Urothelium cell line (cell line): ENCODE data around the gene TMEM38A.
A peak's percentile ranks its signal among the peaks of the same experiment; 100 is the strongest.
"Not testable (repeated sequence)": the region's sequence is repeated elsewhere in the genome, so short reads cannot be mapped to it uniquely, and the experiment has no call there.

Source experiments
- DNase-seq: peaks from one replicate; pipeline ENCODE4 v3.0.0; 2011; ENCODE audit warnings: low spot score, mixed read lengths
- FAIRE-seq: peaks from 2 replicates; lab custom pipeline; 2011; peaks lifted over from hg19 to GRCh38; lab: Jason Lieb, UNC

The TMEM38A gene

GRCh38 chr19:16637535-16637934 is 23.4 kb upstream of the TMEM38A start:
- DNase-seq = no peak

GRCh38 chr19:16638666-16639065 is 22.3 kb upstream of the TMEM38A start:
- DNase-seq (no peak), FAIRE-seq (no peak)

More at GRCh38 chr19:16637535-16637934, 23.4 kb upstream of the TMEM38A start:
- FAIRE-seq = no peak

GRCh38 chr19:16640951-16641350 is 20.0 kb upstream of the TMEM38A start:
- FAIRE-seq (no peak), DNase-seq (no peak)

GRCh38 chr19:16641695-16642094 is 19.2 kb upstream of the TMEM38A start:
- no peak for FAIRE-seq
- DNase-seq = no peak

- no peak for DNase-seq
- no peak for FAIRE-seq
These were observed 15.8 kb upstream of the TMEM38A start for GRCh38 chr19:16645140-16645539.

GRCh38 chr19:16649734-16650133 is 11.2 kb upstream of the TMEM38A start:
- DNase-seq (no peak), FAIRE-seq (no peak)

GRCh38 chr19:16650821-16651220 is 10.1 kb upstream of the TMEM38A start:
- no peak for DNase-seq
- FAIRE-seq = no peak

- DNase-seq, FAIRE-seq: not testable (repeated sequence)
These were observed 9.3 kb upstream of the TMEM38A start for GRCh38 chr19:16651421-16652188.

- DNase-seq (no peak), FAIRE-seq (no peak)
These were observed 8.1 kb upstream of the TMEM38A start for GRCh38 chr19:16652854-16653253.

GRCh38 chr19:16654140-16654539 is 6.8 kb upstream of the TMEM38A start:
- no peak for DNase-seq
- FAIRE-seq = no peak

GRCh38 chr19:16654627-16655026 is 6.3 kb upstream of the TMEM38A start:
- no peak for FAIRE-seq
- no peak for DNase-seq

- no peak for DNase-seq
- FAIRE-seq = no peak
These were observed 5.2 kb upstream of the TMEM38A start for GRCh38 chr19:16655727-16656126.

- no peak for DNase-seq
- FAIRE-seq = no peak
These were observed 3.6 kb upstream of the TMEM38A start for GRCh38 chr19:16657384-16657783.

- DNase-seq = no peak
- FAIRE-seq = no peak
These were observed 1.5 kb upstream of the TMEM38A start for GRCh38 chr19:16659464-16659831.

GRCh38 chr19:16659832-16660708 is 869 bp upstream of the TMEM38A start, which contains the start of gene SMIM7:
Gene SMIM7, minus strand, starts transcription at chr19:16660144. Its CDS starts 34 bp downstream, at chr19:16660110.
- DNase-seq = peak; percentile 97
- FAIRE-seq = no peak

GRCh38 chr19:16661480-16662034 is 618 bp downstream of the TMEM38A start:
- no peak for FAIRE-seq
- DNase-seq = no peak

GRCh38 chr19:16668176-16668575 is 7.2 kb downstream of the TMEM38A start:
- FAIRE-seq (no peak), DNase-seq (no peak)

- not testable (repeated sequence) for FAIRE-seq, DNase-seq
These were observed 7.8 kb downstream of the TMEM38A start for GRCh38 chr19:16668702-16669101.

- FAIRE-seq = no peak
- no peak for DNase-seq
These were observed 9.4 kb downstream of the TMEM38A start for GRCh38 chr19:16670291-16670690.

- FAIRE-seq = no peak
- DNase-seq = no peak
These were observed 10.8 kb downstream of the TMEM38A start for GRCh38 chr19:16671652-16672274.

GRCh38 chr19:16673231-16673630 is 12.3 kb downstream of the TMEM38A start:
- FAIRE-seq (no peak), DNase-seq (no peak)
